GM12872 (cell line): ENCODE results near the gene SMIM35.

Experiments used
- TF ChIP-seq, protein P1 (sequence below): IDR thresholded peaks from 3 replicates; pipeline ENCODE4 v1.5.1; 2011; ENCODE audit warnings: low read depth, mild to moderate bottlenecking, low read length, moderate library complexity; ENCODE audit not compliant: insufficient read depth

Gene SMIM35

DNA sequence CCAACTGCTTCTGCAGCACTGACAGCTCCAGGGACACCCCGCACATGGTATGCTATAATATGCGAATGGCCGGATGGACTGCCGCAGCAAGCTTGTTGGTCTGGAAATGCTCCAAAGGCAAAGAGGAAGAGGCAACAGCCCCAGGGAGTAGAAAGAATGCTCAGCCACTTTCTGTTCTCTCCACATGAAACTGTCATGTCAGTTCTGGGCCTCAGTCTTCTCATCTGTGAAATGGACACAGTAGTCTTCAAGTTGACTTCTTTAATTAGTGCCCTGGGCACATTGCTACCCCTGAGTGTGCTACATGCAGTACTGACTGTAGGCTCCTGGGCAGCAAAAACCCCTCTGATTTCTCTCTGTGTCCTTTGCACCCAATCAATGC lies 80.6 kb downstream of the SMIM35 start:
- TF ChIP-seq, protein P1, sequence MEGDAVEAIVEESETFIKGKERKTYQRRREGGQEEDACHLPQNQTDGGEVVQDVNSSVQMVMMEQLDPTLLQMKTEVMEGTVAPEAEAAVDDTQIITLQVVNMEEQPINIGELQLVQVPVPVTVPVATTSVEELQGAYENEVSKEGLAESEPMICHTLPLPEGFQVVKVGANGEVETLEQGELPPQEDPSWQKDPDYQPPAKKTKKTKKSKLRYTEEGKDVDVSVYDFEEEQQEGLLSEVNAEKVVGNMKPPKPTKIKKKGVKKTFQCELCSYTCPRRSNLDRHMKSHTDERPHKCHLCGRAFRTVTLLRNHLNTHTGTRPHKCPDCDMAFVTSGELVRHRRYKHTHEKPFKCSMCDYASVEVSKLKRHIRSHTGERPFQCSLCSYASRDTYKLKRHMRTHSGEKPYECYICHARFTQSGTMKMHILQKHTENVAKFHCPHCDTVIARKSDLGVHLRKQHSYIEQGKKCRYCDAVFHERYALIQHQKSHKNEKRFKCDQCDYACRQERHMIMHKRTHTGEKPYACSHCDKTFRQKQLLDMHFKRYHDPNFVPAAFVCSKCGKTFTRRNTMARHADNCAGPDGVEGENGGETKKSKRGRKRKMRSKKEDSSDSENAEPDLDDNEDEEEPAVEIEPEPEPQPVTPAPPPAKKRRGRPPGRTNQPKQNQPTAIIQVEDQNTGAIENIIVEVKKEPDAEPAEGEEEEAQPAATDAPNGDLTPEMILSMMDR = no peak

- TF ChIP-seq, protein P1 = no peak
Observed at GRCh38 chr11:118005224-118006152, 81.3 kb downstream of the SMIM35 start.

DNA sequence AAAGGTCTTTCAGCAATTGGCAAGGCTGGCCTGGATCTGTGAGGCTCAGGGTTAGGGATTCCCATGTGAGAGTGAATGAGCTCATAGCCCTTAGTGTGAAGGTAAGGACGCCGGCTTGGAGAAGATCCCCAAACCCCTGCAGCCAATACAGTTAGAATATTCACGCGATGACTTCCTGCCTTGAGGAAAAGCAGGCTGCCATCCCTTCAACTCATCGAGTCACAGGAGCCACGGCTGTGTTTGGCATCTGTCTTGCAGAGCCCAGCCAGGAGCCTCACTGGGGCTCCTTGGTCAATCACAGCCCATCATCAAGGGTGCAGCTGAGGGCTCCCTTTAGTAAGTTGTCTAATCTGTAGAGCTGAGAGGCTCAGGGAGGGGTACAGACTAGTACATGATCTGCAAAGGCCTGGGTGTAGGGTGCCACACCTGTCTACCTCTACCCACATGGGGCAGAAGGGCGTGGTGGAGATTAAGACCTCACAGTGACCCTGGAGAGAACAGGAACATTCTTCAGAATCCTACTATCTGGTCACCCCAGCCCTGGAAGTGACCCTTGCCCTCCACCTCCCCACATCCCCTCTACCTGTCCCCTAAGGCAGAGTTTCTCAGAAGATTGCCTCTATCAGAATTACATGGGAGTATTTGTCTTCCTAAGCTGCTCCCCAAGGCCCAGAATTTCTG lies 82.1 kb downstream of the SMIM35 start:
- TF ChIP-seq, protein P1 = no peak

DNA sequence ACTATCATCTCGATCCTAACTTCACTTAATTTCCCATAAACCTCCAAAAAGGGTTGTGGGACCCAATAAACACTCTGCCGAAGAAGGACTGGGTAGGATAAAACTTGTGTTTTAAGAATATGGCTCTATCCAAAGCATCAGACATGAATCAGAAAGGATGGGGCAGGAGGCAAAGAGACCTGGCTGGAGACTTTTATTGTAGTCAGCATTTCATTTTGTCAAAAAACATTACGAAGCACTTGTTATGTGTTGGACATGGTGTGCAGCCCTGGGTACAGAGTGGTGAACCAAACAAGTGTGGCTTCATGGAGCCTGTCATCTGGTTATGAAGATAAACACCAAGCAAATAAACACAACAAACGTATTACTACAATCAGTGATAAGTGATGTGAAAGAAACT lies 83.3 kb downstream of the SMIM35 start:
- TF ChIP-seq, protein P1 = no peak

DNA sequence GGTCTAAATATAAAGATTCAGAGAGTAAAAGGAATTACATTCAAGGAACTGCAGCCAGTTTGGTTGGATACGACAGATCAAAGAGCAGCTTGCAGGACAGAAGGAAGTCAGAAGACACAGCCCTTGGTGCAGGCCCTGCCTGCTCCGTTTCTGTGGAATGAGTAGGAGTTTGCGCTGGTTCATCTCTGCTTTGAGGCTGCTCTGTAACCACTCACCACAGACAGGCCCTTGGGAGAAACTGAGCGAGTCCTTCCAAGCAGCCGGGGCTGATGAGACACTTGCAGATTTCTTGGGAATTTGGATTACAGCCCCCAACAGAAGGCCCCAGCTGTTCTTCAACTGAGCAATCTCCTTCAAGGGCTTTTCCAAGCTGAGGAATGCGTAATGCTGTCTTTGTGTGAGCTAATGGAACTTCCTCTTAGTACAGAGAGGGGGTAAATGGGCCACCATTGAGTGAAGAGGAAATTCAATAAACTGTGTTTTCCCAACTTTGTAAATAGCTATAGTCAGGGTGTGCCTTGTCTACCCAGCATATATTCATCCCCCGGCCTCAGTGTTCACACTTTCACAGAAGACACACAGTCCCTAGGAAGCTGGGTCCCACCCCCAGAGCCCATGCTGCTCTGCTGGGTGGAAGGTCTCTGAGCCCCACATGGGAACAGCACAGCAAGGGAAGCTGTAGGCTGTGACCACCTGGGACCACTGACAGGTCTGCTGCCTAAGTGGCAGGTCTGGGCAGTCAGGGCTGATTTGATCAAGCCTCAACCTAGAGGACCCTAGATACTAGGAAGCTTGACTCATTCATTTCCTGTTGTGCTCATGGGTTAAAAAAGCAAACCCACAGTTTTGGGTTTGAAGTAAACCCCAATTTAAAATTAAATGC lies 84.0 kb downstream of the SMIM35 start:
- TF ChIP-seq, protein P1 = no peak

- TF ChIP-seq, protein P1 = no peak
Observed at GRCh38 chr11:118002010-118002540, 84.7 kb downstream of the SMIM35 start.
